Testis (tissue), 3 donors: ENCODE measurements around the gene PRM1. TPM values are rescaled to one million over a fixed set of nuclear protein-coding genes. Genes with fewer than 3 reads are reported as not detected.

ENCODE experiments used
- DNase-seq: peaks from one replicate; pipeline ENCODE4 v3.0.0-alpha.2; 2019
- H3K27ac ChIP-seq, 2 donors: fragments of 200-600 bp; sonication (generic); one replicate each; pipeline ENCODE4 v1.5.1; 2019
- H3K27me3 ChIP-seq: fragments of 200-600 bp; sonication (generic); one replicate; pipeline ENCODE4 v1.5.1; 2019
- H3K36me3 ChIP-seq: fragments of 200-600 bp; sonication (generic); one replicate; pipeline ENCODE4 v1.5.1; 2017; ENCODE audit warnings: low read depth; ENCODE audit errors: missing control alignments
- H3K4me1 ChIP-seq: fragments of 200-600 bp; sonication (generic); one replicate; pipeline ENCODE4 v1.5.1; 2019
- H3K4me3 ChIP-seq, 2 donors: fragments of 200-600 bp; sonication (generic); one replicate each; pipeline ENCODE4 v1.5.1; 2017 to 2019
- H3K9me3 ChIP-seq: fragments of 200-600 bp; sonication (generic); one replicate; pipeline ENCODE4 v1.5.1; 2017
- POLR2A ChIP-seq: fragments of 450-650 bp; IDR thresholded peaks from one replicate; pipeline ENCODE4 v1.6.1; 2017; ENCODE audit warnings: antibody characterized with exemption, mild to moderate bottlenecking, moderate library complexity
- WGBS, 2 donors: methylation state at CpG; one replicate each; pipeline ENCODE4 v1.1.5; 2018; 5-methylcytosine and 5-hydroxymethylcytosine counted together
- intact Hi-C: fragments of 100-400 bp; cut with DNase I; formaldehyde crosslinking; loops from one replicate; pipeline ENCODE4 v1.15.1; 2023; ENCODE audit warnings: low total_unique reads
- microRNA-seq, 2 donors: library from miRNA; unstranded; fragments of <30 nt; microRNA quantifications; one replicate each; pipeline ENCODE4, GENCODE V29; 2016; ENCODE audit warnings: borderline number of aligned reads in 2 of 2, borderline replicate concordance in 1 of 2
- polyA plus RNA-seq: library from polyadenylated mRNA; stranded (reverse); fragments of 350-450 nt; fragmentation: Illumina TruSeq; extraction: RNeasy Lipid Tissue Mini Kit (QIAGEN cat#74804); gene quantifications from one replicate; pipeline ENCODE4 v1.2.3, GENCODE V29; 2014; ENCODE audit warnings: low read depth, low replicate concordance; ENCODE audit not compliant: insufficient read depth
- small RNA-seq, 2 donors: library from RNA; depleted of rRNA; stranded (forward); fragments of <200 nt; gene quantifications; one replicate each; pipeline ENCODE3, GENCODE V24; 2016
- total RNA-seq, 2 donors: library from RNA; depleted of rRNA; stranded (reverse); fragments of >200 nt; gene quantifications; one replicate each; pipeline ENCODE4 v1.2.3, GENCODE V29; 2016
- TF ChIP-seq, protein P1 (sequence below), 3 experiments: fragments of 450-650 bp in 2 of 3; fragments of 200-600 bp in 1 of 3; sonication (generic) in 1 of 3; IDR thresholded peaks; one replicate each; pipeline ENCODE4 v1.5.1; 2016 to 2019; ENCODE audit warnings: antibody characterized with exemption in 3 of 3, mild to moderate bottlenecking in 2 of 3, moderate library complexity in 1 of 3

Gene PRM1
- total and polyA plus RNA-seq, 3 donors from 2014 or later = 7,819 to 32,936 (median 15,171) TPM

DNA sequence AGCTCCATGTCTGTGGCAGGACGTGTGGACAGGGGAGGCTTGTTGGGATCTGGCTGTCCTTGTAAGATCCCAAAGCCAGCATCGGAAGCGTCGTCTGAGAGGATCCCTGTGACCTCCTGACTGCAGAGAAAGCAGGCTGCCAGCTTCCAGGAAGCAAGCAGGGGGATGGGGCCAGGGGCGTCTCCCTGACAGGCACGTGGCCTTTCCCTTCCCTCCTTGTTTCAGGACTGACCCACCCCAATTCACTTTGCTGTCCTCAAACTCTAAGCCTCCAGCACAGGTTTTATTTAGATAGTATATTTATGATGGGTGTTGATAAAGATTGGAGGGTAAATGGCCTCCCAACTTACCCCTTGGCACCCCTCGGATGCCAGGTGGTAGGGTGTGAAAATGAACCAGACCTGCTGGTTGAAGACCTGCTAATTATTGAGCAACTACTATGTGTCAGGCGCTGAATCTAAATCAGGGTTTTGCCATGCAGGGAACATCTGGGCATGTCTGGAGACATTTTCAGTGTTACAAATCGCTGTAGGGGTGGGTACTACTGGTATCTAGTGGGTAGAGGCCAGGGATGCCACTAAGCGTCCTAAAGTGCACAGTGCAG lies 49.7 kb downstream of the PRM1 start:
- H3K36me3 ChIP-seq = no peaks in the 10 kb centered on the region
- no peak overlapping the region for H3K27ac ChIP-seq
- no peak for DNase-seq
- no peak for TF ChIP-seq POLR2A
- TF ChIP-seq, protein P1, sequence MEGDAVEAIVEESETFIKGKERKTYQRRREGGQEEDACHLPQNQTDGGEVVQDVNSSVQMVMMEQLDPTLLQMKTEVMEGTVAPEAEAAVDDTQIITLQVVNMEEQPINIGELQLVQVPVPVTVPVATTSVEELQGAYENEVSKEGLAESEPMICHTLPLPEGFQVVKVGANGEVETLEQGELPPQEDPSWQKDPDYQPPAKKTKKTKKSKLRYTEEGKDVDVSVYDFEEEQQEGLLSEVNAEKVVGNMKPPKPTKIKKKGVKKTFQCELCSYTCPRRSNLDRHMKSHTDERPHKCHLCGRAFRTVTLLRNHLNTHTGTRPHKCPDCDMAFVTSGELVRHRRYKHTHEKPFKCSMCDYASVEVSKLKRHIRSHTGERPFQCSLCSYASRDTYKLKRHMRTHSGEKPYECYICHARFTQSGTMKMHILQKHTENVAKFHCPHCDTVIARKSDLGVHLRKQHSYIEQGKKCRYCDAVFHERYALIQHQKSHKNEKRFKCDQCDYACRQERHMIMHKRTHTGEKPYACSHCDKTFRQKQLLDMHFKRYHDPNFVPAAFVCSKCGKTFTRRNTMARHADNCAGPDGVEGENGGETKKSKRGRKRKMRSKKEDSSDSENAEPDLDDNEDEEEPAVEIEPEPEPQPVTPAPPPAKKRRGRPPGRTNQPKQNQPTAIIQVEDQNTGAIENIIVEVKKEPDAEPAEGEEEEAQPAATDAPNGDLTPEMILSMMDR (IDR thresholded peaks at IDR 0.05) = no peak
- intact Hi-C loops = no loop called here
- H3K9me3 ChIP-seq = no peaks in the 10 kb centered on the region
- H3K4me1 ChIP-seq = peaks cover 3% of the 10 kb centered on the region
- H3K27me3 ChIP-seq = no peaks in the 10 kb centered on the region
- WGBS, 2 donors = 64% methylated on average over 10 of the region's 10 CpGs
- no peak overlapping the region for H3K4me3 ChIP-seq

Small RNA genes within 50 kb of the gene (microRNA-seq; reads per million reads assigned to microRNA genes)
- 0 reads per million in 2 donors for gene MIR548H2

Small RNA genes within 50 kb of the gene (small RNA-seq; reads per million reads assigned to genes)
- gene MIR548H2 (0 to 0.19 reads per million in 2 donors), gene RF00019 (0 reads per million in 2 donors), gene RF00554 (0 reads per million in 2 donors)

Other genes with a start within 250 kb of the PRM1 start
- 10 to 100 TPM; 10.7 to 16.8 TPM for gene SOCS1, start 25.1 kb downstream of the PRM1 start, total RNA-seq
- 3.6 TPM for gene SOCS1, start 25.1 kb downstream of the PRM1 start, polyA plus RNA-seq
- gene TNP2, start 12.0 kb downstream of the PRM1 start, total RNA-seq = 10 to 100 TPM; 10.2 to 29.8 TPM
- 38.4 TPM for gene TNP2, start 12.0 kb downstream of the PRM1 start, polyA plus RNA-seq
- 100 to 1,000 TPM; 109 to 383 TPM for gene PRM3, start 7.7 kb downstream of the PRM1 start, total RNA-seq
- gene PRM3, start 7.7 kb downstream of the PRM1 start, polyA plus RNA-seq = 51.1 TPM
- over 10,000 TPM in 1 of 2 donors, 1,000 to 10,000 TPM in 1; 3,179 to 16,461 TPM for gene PRM2, start 4.8 kb downstream of the PRM1 start, total RNA-seq
- 12,441 TPM for gene PRM2, start 4.8 kb downstream of the PRM1 start, polyA plus RNA-seq
- gene RMI2, start 64.1 kb upstream of the PRM1 start, total RNA-seq = 10 to 100 TPM; 26.7 to 30.6 TPM
- 21.5 TPM for gene RMI2, start 64.1 kb upstream of the PRM1 start, polyA plus RNA-seq